A172 (cell line): ENCODE data around the gene ANKK1. TPM values are rescaled to one million over a fixed set of nuclear protein-coding genes. Genes with fewer than 3 reads are reported as not detected.

Experiments used
- DNase-seq: peaks from one replicate; pipeline ENCODE4 v3.0.0-alpha.2; 2015; ENCODE audit warnings: low spot score
- total RNA-seq: library from RNA; depleted of rRNA; stranded (reverse); fragments of >200 nt; shearing (Covaris generic); gene quantifications from 2 replicates; pipeline ENCODE4 v1.2.3, GENCODE V29; 2014; rRNA removed

ANKK1 gene
- not detected in 2 replicates for total RNA-seq

- no peak for DNase-seq
Measured at GRCh38 chr11:113387605-113388211, at the start of gene ANKK1. Gene ANKK1 (plus strand): TSS chr11:113387779. CDS start chr11:113387885, 106 bp downstream.

GRCh38 chr11:113338730-113339129 lies 48.8 kb upstream of the ANKK1 start:
- DNase-seq = no peak

- DNase-seq = no peak
Measured at GRCh38 chr11:113339929-113340589, 47.5 kb upstream of the ANKK1 start.

- DNase-seq = no peak
Measured at GRCh38 chr11:113341388-113342165, 46.0 kb upstream of the ANKK1 start.

- no peak for DNase-seq
Measured at GRCh38 chr11:113345978-113346377, 41.6 kb upstream of the ANKK1 start.

GRCh38 chr11:113349528-113349927 lies 38.1 kb upstream of the ANKK1 start:
- no peak for DNase-seq

- no peak for DNase-seq
Measured at GRCh38 chr11:113350336-113351067, 37.1 kb upstream of the ANKK1 start.

GRCh38 chr11:113351068-113351450 lies 36.5 kb upstream of the ANKK1 start:
- no peak for DNase-seq

GRCh38 chr11:113351480-113351879 lies 36.1 kb upstream of the ANKK1 start:
- no peak for DNase-seq

- no peak for DNase-seq
Measured at GRCh38 chr11:113356203-113356602, 31.4 kb upstream of the ANKK1 start.

GRCh38 chr11:113363406-113363805 lies 24.2 kb upstream of the ANKK1 start:
- DNase-seq = peak; percentile 62

GRCh38 chr11:113363996-113364641 lies 23.5 kb upstream of the ANKK1 start:
- DNase-seq = no peak

GRCh38 chr11:113365895-113366294 lies 21.7 kb upstream of the ANKK1 start:
- no peak for DNase-seq

GRCh38 chr11:113369411-113369810 lies 18.2 kb upstream of the ANKK1 start:
- DNase-seq = no peak

GRCh38 chr11:113370634-113371033 lies 16.9 kb upstream of the ANKK1 start:
- DNase-seq = no peak

GRCh38 chr11:113372309-113372708 lies 15.3 kb upstream of the ANKK1 start:
- no peak for DNase-seq

GRCh38 chr11:113373306-113373705 lies 14.3 kb upstream of the ANKK1 start:
- DNase-seq = peak; percentile 2

GRCh38 chr11:113373981-113374560 lies 13.5 kb upstream of the ANKK1 start:
- DNase-seq = no peak

GRCh38 chr11:113375402-113375801 lies 12.2 kb upstream of the ANKK1 start:
- DNase-seq = no peak

GRCh38 chr11:113376156-113376555 lies 11.4 kb upstream of the ANKK1 start:
- no peak for DNase-seq

GRCh38 chr11:113377681-113378412 lies 9.7 kb upstream of the ANKK1 start:
- DNase-seq = no peak
